Esophagus squamous epithelium (tissue), 5 donors: Measurements from ENCODE around the gene GAB3. TPM values are rescaled to one million over a fixed set of nuclear protein-coding genes. Genes with fewer than 3 reads are reported as not detected.
A peak's percentile ranks its signal among the peaks of the same experiment; 100 is the strongest.

Experiments
- DNase-seq: peaks from one replicate; lab custom pipeline; 2025; lab: John Stamatoyannopoulos, UW
- H3K27ac ChIP-seq, 4 donors: fragments of 200-600 bp; sonication (generic); one replicate each; pipeline ENCODE4 v1.5.1; 2016 to 2019; ENCODE audit warnings: mild to moderate bottlenecking in 1 of 4
- H3K27me3 ChIP-seq, 4 donors: fragments of 200-600 bp; sonication (generic); 1 replicate in 3 of 4; 2 replicates in 1 of 4; pipeline versions ENCODE4 v1.5.1 to v1.6.0; 2017 to 2021; ENCODE audit warnings: antibody characterized with exemption in 1 of 4
- H3K36me3 ChIP-seq, 3 donors: fragments of 200-600 bp; sonication (generic); one replicate each; pipeline ENCODE4 v1.5.1; 2016 to 2019
- H3K4me1 ChIP-seq, 3 donors: fragments of 200-600 bp; sonication (generic); one replicate each; pipeline ENCODE4 v1.5.1; 2017 to 2019
- H3K4me3 ChIP-seq, 4 donors: fragments of 200-600 bp; sonication (generic); 1 replicate in 3 of 4; 2 replicates in 1 of 4; pipeline ENCODE4 v1.5.1; 2016 to 2019; ENCODE audit warnings: mild to moderate bottlenecking in 2 of 4, moderate library complexity in 1 of 4
- H3K9me3 ChIP-seq, 3 donors: fragments of 200-600 bp; sonication (generic); one replicate each; pipeline ENCODE4 v1.5.1; 2016 to 2019
- CTCF ChIP-seq, 6 experiments: fragments of 450-650 bp in 4 of 6; fragments of 200-600 bp in 2 of 6; sonication (generic) in 2 of 6; IDR thresholded peaks; one replicate each; pipeline ENCODE4 v1.5.1; 2016 to 2019; ENCODE audit warnings: antibody characterized with exemption in 6 of 6, mild to moderate bottlenecking in 4 of 6, moderate library complexity in 4 of 6
- POLR2A ChIP-seq, 4 donors: fragments of 450-650 bp; IDR thresholded peaks; one replicate each; pipeline ENCODE4 v1.6.1; 2017; ENCODE audit warnings: antibody characterized with exemption in 4 of 4, mild to moderate bottlenecking in 4 of 4, moderate library complexity in 3 of 4
- WGBS, 2 donors: methylation state at CpG; one replicate each; pipeline ENCODE4 v1.1.5; 2018; 5-methylcytosine and 5-hydroxymethylcytosine counted together
- intact Hi-C: fragments of 100-400 bp; cut with DNase I; formaldehyde crosslinking; loops from one replicate; pipeline ENCODE4 v1.15.0; 2022
- total RNA-seq, 4 donors: library from RNA; depleted of rRNA; stranded (reverse); fragments of >200 nt; gene quantifications; one replicate each; pipeline ENCODE4 v1.1.0, GENCODE V29; 2016
- donor health status: DM: yes; HTN: yes; CAD: no.

The GAB3 gene
- total RNA-seq, 4 donors from 2014 or later: 0.61 to 4.4 (median 1.8) TPM

DNA sequence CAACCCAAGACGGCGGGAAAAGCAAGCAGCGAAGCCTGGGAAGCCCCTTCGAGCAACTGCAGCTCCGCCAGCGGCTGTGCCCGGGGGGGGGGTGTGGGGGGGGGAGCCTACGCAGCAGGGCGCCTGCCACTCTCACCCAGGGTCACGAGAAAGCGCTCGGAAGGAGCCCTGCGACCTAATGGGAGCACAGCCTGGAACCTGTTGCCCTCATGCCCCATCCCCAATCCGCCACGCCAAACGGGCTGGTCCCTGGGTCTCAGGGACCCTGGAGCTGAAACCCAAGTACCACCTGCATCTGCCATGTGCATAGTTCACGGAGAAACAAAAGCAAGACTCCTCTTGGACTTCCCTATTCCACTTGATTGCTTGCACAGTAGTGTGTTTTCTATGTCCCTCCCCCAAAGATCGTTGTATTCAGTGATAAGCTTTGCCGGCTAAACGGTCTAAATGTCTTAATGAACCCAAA, 359 bp upstream of the GAB3 start:
- TF ChIP-seq CTCF (IDR thresholded peaks at IDR 0.05): no peak
- no peak for TF ChIP-seq POLR2A (IDR thresholded peaks at IDR 0.05)
- WGBS, 2 donors: 68% methylated on average over 7 of the region's 20 CpGs; no CpG with 5 or more reads in 1 of the 2 donors
- intact Hi-C loops: no loop called here
- Histone ChIP-seq H3K4me3 (peak overlapping the region in 3 of 4 donors; percentile 42 to 71 (median 51)), H3K4me1 (peaks cover 0 to 13% (median 6%) of the 10 kb centered on the region in 3 donors), H3K27me3 (peaks cover 0 to 28% (median 0%) of the 10 kb centered on the region in 4 donors), H3K36me3 (no peaks in the 10 kb centered on the region), H3K9me3 (no peaks in the 10 kb centered on the region), H3K27ac (peak overlapping the region; percentile 66 to 86 (median 74))
- no peak for DNase-seq

DNA sequence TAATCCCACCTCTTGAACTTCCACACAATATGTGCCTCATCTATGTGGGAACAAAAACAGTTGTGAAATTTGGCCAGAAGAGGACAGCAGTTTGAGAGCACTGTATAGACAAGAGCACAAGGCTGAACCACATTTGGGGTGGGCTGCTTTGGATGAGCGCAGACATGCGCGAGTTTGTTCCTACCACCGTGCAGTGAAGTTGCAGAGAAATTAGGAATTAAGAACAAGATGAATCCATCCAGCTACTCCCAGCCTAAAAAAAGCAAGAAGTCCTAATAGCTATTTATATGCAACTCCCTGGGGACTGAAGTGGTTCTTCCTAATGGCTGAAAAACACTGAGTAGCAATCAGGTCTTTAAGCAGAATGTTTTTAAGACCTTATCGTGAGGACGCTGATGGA, 1.0 kb downstream of the GAB3 start:
- intact Hi-C loops: no loop called here
- TF ChIP-seq POLR2A (IDR thresholded peaks at IDR 0.05) (no peak), CTCF (IDR thresholded peaks at IDR 0.05) (no peak)
- WGBS, 2 donors: 27 to 46% methylated on average over 5 to 6 of the region's 6 CpGs

DNA sequence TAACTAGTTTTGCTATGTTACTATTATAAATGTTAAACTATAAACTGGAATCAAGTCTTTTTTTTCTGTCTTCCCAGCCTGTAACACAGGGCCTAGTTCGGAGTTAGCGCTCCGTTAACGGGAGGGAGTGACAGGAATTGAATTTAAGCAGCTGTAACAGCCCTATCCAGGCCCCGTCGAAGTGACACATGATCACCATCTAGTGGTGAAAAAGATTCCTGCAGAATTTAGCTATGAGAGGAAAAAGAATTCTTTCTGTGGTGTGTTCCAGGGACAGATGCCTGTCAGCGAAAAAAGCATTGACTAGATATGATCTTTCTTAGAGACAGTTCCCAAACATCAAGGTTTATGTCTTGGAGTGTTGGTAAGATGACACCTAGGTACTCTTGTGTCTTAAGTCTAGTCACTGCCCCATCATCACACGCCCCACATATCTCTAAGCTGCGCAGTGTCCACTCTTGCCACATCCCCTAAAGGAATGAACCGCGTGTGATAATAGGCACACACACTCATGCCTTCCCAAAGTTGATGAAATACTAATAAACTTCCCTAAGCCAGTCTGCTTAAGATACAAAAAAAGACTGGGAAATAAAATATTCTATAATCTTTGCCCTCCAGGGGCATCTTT, 2.1 kb downstream of the GAB3 start:
- DNase-seq: no peak
- intact Hi-C loops: no loop called here
- Histone ChIP-seq H3K4me3 (peak overlapping the region in 1 of 4 donors; percentile 32), H3K27me3 (peaks cover 0 to 28% (median 0%) of the 10 kb centered on the region in 4 donors), H3K9me3 (no peaks in the 10 kb centered on the region), H3K36me3 (no peaks in the 10 kb centered on the region), H3K4me1 (peaks cover 0 to 13% (median 6%) of the 10 kb centered on the region in 3 donors), H3K27ac (peak overlapping the region in 2 of 4 donors; percentile 3 to 46)
- TF ChIP-seq POLR2A (IDR thresholded peaks at IDR 0.05) (no peak), CTCF (IDR thresholded peaks at IDR 0.05) (peak; percentile 62 to 76 (median 72))
- WGBS, 2 donors: 19 to 27% methylated on average over 11 of the region's 11 CpGs

More for the DNA sequence above, 1.0 kb downstream of the GAB3 start:
- Histone ChIP-seq H3K9me3 (no peaks in the 10 kb centered on the region), H3K4me1 (peaks cover 0 to 13% (median 6%) of the 10 kb centered on the region in 3 donors), H3K27me3 (peaks cover 0 to 28% (median 0%) of the 10 kb centered on the region in 4 donors), H3K36me3 (no peaks in the 10 kb centered on the region), H3K4me3 (peak overlapping the region in 3 of 4 donors; percentile 42 to 71 (median 51)), H3K27ac (peak overlapping the region; percentile 66 to 86 (median 74))
- DNase-seq: no peak

GRCh38 chrX:154742613-154743012, 8.3 kb downstream of the GAB3 start:
- H3K27me3 ChIP-seq: no peaks in the 10 kb centered on the region
- intact Hi-C loops: no loop called here
- TF ChIP-seq CTCF (IDR thresholded peaks at IDR 0.05) (no peak), POLR2A (IDR thresholded peaks at IDR 0.05) (no peak)
- no peaks in the 10 kb centered on the region for H3K36me3 ChIP-seq
- no peak overlapping the region for H3K4me3 ChIP-seq
- DNase-seq: no peak
- H3K27ac ChIP-seq: no peak overlapping the region
- peaks cover 0 to 11% (median 7%) of the 10 kb centered on the region in 3 donors for H3K4me1 ChIP-seq
- no peaks in the 10 kb centered on the region for H3K9me3 ChIP-seq

DNA sequence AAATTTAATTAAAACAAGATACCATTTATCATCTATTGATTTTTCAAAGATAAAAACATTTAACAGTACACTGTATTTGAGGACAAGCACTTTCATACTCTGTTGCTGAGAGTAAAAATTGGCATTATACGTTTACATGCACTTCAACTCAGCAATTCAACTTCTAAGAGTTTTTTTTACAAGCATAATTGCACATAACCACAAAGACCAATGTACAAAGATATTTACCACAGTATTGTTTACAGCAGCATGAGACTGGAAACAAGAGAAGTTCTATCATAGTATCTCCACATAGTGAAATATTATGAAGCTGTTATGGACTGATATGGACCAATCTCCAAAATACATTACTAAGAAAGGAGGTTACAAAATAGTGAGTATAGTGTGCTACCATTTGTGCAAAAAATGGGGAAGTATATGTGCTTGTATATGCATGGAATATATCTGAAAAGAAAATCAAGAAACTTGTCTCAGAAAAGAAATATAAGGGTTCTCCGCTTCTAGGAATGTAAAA, 10.9 kb downstream of the GAB3 start:
- DNase-seq: no peak
- H3K36me3 ChIP-seq: no peaks in the 10 kb centered on the region
- intact Hi-C loops: no loop called here
- H3K4me1 ChIP-seq: peaks cover 0 to 37% (median 21%) of the 10 kb centered on the region in 3 donors
- no peak overlapping the region for H3K4me3 ChIP-seq
- H3K27me3 ChIP-seq: no peaks in the 10 kb centered on the region
- no peaks in the 10 kb centered on the region for H3K9me3 ChIP-seq
- TF ChIP-seq CTCF (IDR thresholded peaks at IDR 0.05) (no peak), POLR2A (IDR thresholded peaks at IDR 0.05) (no peak)
- 65 to 74% methylated on average over 2 of the region's 2 CpGs for WGBS, 2 donors
- no peak overlapping the region for H3K27ac ChIP-seq
